ENCODE results near the gene HAUS3.

The HAUS3 gene

GRCh38 chr4:2250357-2251072 lies 8.6 kb upstream of the HAUS3 start:
- no peak for TF ChIP-seq CSDC2 (CRISPR knock-in tag; IDR thresholded peaks at IDR 0.05)
- no peak for TF ChIP-seq POU6F1 (CRISPR knock-in tag; IDR thresholded peaks at IDR 0.05; ENCODE audit: borderline replicate concordance, low read depth)
- no peak for TF ChIP-seq ISL1 (CRISPR knock-in tag; IDR thresholded peaks at IDR 0.05)
- TF ChIP-seq ARNTL (CRISPR knock-in tag; IDR thresholded peaks at IDR 0.05; ENCODE audit: borderline replicate concordance, low read depth) = no peak
- no peak for TF ChIP-seq ZFP3 (CRISPR knock-in tag; IDR thresholded peaks at IDR 0.05)
- TF ChIP-seq PPARA (CRISPR knock-in tag; IDR thresholded peaks at IDR 0.05; ENCODE audit: borderline replicate concordance) = no peak
- TF ChIP-seq ZNF565 (CRISPR knock-in tag; conservative IDR thresholded peaks at IDR 0.05; ENCODE audit: low read depth) = no peak
- TF ChIP-seq ESRRG (CRISPR knock-in tag; IDR thresholded peaks at IDR 0.05) = no peak
- TF ChIP-seq ZC3H10 (CRISPR knock-in tag; IDR thresholded peaks at IDR 0.05) = no peak
- TF ChIP-seq ZNF8 (CRISPR knock-in tag; IDR thresholded peaks at IDR 0.05) = no peak
- no peak for TF ChIP-seq CREB5 (CRISPR knock-in tag; IDR thresholded peaks at IDR 0.05; ENCODE audit: low read depth)
- ATAC-seq = no peak

GRCh38 chr4:2249526-2250356 lies 7.8 kb upstream of the HAUS3 start:
- no peak for ATAC-seq

More at GRCh38 chr4:2249526-2250356, 7.8 kb upstream of the HAUS3 start:
- TF ChIP-seq ZNF8 (CRISPR knock-in tag; IDR thresholded peaks at IDR 0.05) (no peak), POU6F1 (CRISPR knock-in tag; IDR thresholded peaks at IDR 0.05; ENCODE audit: borderline replicate concordance, low read depth) (no peak), OSR1 (CRISPR knock-in tag; IDR thresholded peaks at IDR 0.05) (no peak), GLIS3 (CRISPR knock-in tag; IDR thresholded peaks at IDR 0.05) (no peak), PATZ1 (CRISPR knock-in tag; IDR thresholded peaks at IDR 0.05; ENCODE audit: borderline replicate concordance) (no peak), TSHZ2 (CRISPR knock-in tag; IDR thresholded peaks at IDR 0.05) (no peak), BACH2 (CRISPR knock-in tag; IDR thresholded peaks at IDR 0.05; ENCODE audit: borderline replicate concordance) (no peak), ESRRG (CRISPR knock-in tag; IDR thresholded peaks at IDR 0.05) (no peak), ZC3H10 (CRISPR knock-in tag; IDR thresholded peaks at IDR 0.05) (no peak), ZFP3 (CRISPR knock-in tag; IDR thresholded peaks at IDR 0.05) (no peak), ZNF565 (CRISPR knock-in tag; conservative IDR thresholded peaks at IDR 0.05; ENCODE audit: low read depth) (no peak), TCF4 (CRISPR knock-in tag; IDR thresholded peaks at IDR 0.05; ENCODE audit: borderline replicate concordance) (no peak), CSRNP3 (CRISPR knock-in tag; IDR thresholded peaks at IDR 0.05) (no peak), ZNF70 (CRISPR knock-in tag; IDR thresholded peaks at IDR 0.05) (no peak), ARNTL (CRISPR knock-in tag; IDR thresholded peaks at IDR 0.05; ENCODE audit: borderline replicate concordance, low read depth) (no peak), RARB (CRISPR knock-in tag; IDR thresholded peaks at IDR 0.05) (no peak), TOX (CRISPR knock-in tag; IDR thresholded peaks at IDR 0.05; ENCODE audit: borderline replicate concordance) (no peak)

All from SK-N-SH treated with all-trans-retinoic acid at 6 μM for 48 hours (cell line).